GM19025 (cell line): ENCODE measurements around the gene RAB35.
A peak's percentile ranks its signal among the peaks of the same experiment; 100 is the strongest.

Experiments
- ATAC-seq: cut with Tn5 transposase; IDR thresholded peaks from one replicate; pipeline ENCODE4 v1.9.1; 2021; ENCODE audit warnings: mild to moderate bottlenecking, low read depth, moderate library complexity; ENCODE audit not compliant: unreplicated experiment

Gene RAB35

GRCh38 chr12:120134307-120134980 is 17.9 kb upstream of the RAB35 start:
- ATAC-seq: no peak

- ATAC-seq: peak; percentile 93
Observed at GRCh38 chr12:120132863-120133385, 16.4 kb upstream of the RAB35 start.

- no peak for ATAC-seq
Observed at GRCh38 chr12:120132054-120132836, 15.7 kb upstream of the RAB35 start.

GRCh38 chr12:120131116-120131515 is 14.6 kb upstream of the RAB35 start:
- no peak for ATAC-seq

GRCh38 chr12:120130011-120130410 is 13.5 kb upstream of the RAB35 start:
- no peak for ATAC-seq

GRCh38 chr12:120126635-120127005 is 10.1 kb upstream of the RAB35 start:
- ATAC-seq: no peak

- ATAC-seq: no peak
Observed at GRCh38 chr12:120125792-120126634, 9.5 kb upstream of the RAB35 start.

- no peak for ATAC-seq
Observed at GRCh38 chr12:120125029-120125428, 8.5 kb upstream of the RAB35 start.

GRCh38 chr12:120121766-120122293 is 5.3 kb upstream of the RAB35 start:
- peak; percentile 31 for ATAC-seq

- ATAC-seq: no peak
Observed at GRCh38 chr12:120121343-120121742, 4.8 kb upstream of the RAB35 start.

- no peak for ATAC-seq
Observed at GRCh38 chr12:120119271-120119973, 2.9 kb upstream of the RAB35 start.

GRCh38 chr12:120118321-120119061 is 1.9 kb upstream of the RAB35 start:
- no peak for ATAC-seq

- no peak for ATAC-seq
Observed at GRCh38 chr12:120117961-120118320, 1.4 kb upstream of the RAB35 start.

- peak; percentile 47 for ATAC-seq
Observed at GRCh38 chr12:120116792-120117651, 469 bp upstream of the RAB35 start.

GRCh38 chr12:120115692-120116440 is 687 bp downstream of the RAB35 start:
- ATAC-seq: peak; percentile 2

GRCh38 chr12:120115066-120115465 is 1.5 kb downstream of the RAB35 start:
- no peak for ATAC-seq

GRCh38 chr12:120110550-120111501 is 5.7 kb downstream of the RAB35 start:
- ATAC-seq: peak; percentile 68
